ENCODE data around the gene USPL1.

- no peak for TF ChIP-seq CTCF (IDR thresholded peaks at IDR 0.05)
- no peak for TF ChIP-seq POLR2A (IDR thresholded peaks at IDR 0.05)
Observed at GRCh38 chr13:30654430-30654829, 36.7 kb downstream of the USPL1 start.

Data from ovary (tissue), 3 donors.